Endothelial cell of umbilical vein (primary cell): ENCODE results near the gene ZNF428. TPM values are rescaled to one million over a fixed set of nuclear protein-coding genes. Genes with fewer than 3 reads are reported as not detected.

ENCODE experiments used
- BruUV-seq: library from RNA; stranded (reverse); fragments of 400-500 nt; replicated peaks from 2 replicates; lab custom pipeline; 2021; lab: Mats Ljungman, UMichigan
- CTCF ChIA-PET: fragments of 300-600, 350-600 bp; sonication (Branson Sonifier 250); formaldehyde crosslinking; loops from one replicate; lab custom pipeline; 2021; ENCODE audit warnings: antibody characterized with exemption, inconsistent platforms; lab: Charles Lee
- POLR2A ChIA-PET: fragments of 300-600, 350-600 bp; sonication (Branson Sonifier 250); formaldehyde crosslinking; loops from one replicate; lab custom pipeline; 2021; ENCODE audit warnings: antibody characterized with exemption, inconsistent platforms; lab: Charles Lee
- DNase-seq: peaks from one replicate; pipeline ENCODE4 v3.0.0-alpha.2; 2011; ENCODE audit warnings: low read depth, low spot score
- FAIRE-seq: peaks from 2 replicates; lab custom pipeline; 2011; peaks lifted over from hg19 to GRCh38; lab: Jason Lieb, UNC
- H2AFZ ChIP-seq: 2 replicates; pipeline ENCODE4 v1.6.0; 2012; ENCODE audit warnings: low read depth, low read length, control low read depth, inconsistent platforms
- H3K27ac ChIP-seq: 2 replicates; pipeline ENCODE4 v1.5.1; 2011; ENCODE audit warnings: low read depth, mild to moderate bottlenecking, control low read depth, low read length, moderate library complexity; ENCODE audit not compliant: insufficient read depth
- H3K27me3 ChIP-seq, 2 experiments: 2 replicates each; pipeline versions ENCODE4 v1.6.0 to v1.6.1; 2011; ENCODE audit warnings: low read length in 2 of 2, mixed read lengths in 1 of 2; ENCODE audit not compliant: control insufficient read depth in 2 of 2, insufficient read depth in 2 of 2
- H3K36me3 ChIP-seq, 2 experiments: 2 replicates in 1 of 2; 3 replicates in 1 of 2; pipeline ENCODE4 v1.5.1; 2011; ENCODE audit warnings: low read length in 2 of 2, mild to moderate bottlenecking in 1 of 2, moderate library complexity in 1 of 2; ENCODE audit not compliant: control insufficient read depth in 2 of 2, insufficient read depth in 2 of 2; ENCODE audit errors: extremely low read depth in 1 of 2
- H3K4me1 ChIP-seq: 3 replicates; pipeline ENCODE4 v1.5.1; 2011; ENCODE audit warnings: mild to moderate bottlenecking, low read length; ENCODE audit not compliant: control insufficient read depth, insufficient read depth; ENCODE audit errors: extremely low read depth
- H3K4me2 ChIP-seq: 2 replicates; pipeline ENCODE4 v1.6.1; 2011; ENCODE audit warnings: low read length, control low read depth, mixed read lengths; ENCODE audit not compliant: insufficient read depth
- H3K4me3 ChIP-seq, 3 experiments: fragments of 200-600 bp in 1 of 3; sonication (generic), shearing (Covaris generic) in 1 of 3; replicated peaks in 1 of 3; 2 replicates each; pipeline ENCODE4 v1.5.1; 2011 to 2016; ENCODE audit warnings: control low read depth in 3 of 3, low read length in 3 of 3, mild to moderate bottlenecking in 2 of 3, inconsistent platforms in 1 of 3, low read depth in 1 of 3, moderate library complexity in 1 of 3; ENCODE audit not compliant: insufficient read depth in 1 of 3
- H3K79me2 ChIP-seq: 2 replicates; pipeline ENCODE4 v1.6.0; 2012; ENCODE audit warnings: low read length, inconsistent platforms; ENCODE audit not compliant: control insufficient read depth, insufficient read depth
- H3K9ac ChIP-seq: replicated peaks from 2 replicates; pipeline ENCODE3; 2011; ENCODE audit warnings: low read length, control low read depth; ENCODE audit not compliant: insufficient read depth; ENCODE audit errors: extremely low read depth
- H3K9me1 ChIP-seq: replicated peaks from 3 replicates; pipeline ENCODE4 v1.6.0; 2011; ENCODE audit warnings: mild to moderate bottlenecking, low read length; ENCODE audit not compliant: control insufficient read depth, insufficient read depth; ENCODE audit errors: extremely low read depth
- H3K9me3 ChIP-seq: replicated peaks from 2 replicates; pipeline ENCODE4 v1.5.1; 2012; ENCODE audit warnings: low read length, inconsistent platforms; ENCODE audit not compliant: control insufficient read depth, insufficient read depth
- H4K20me1 ChIP-seq: replicated peaks from 2 replicates; pipeline ENCODE3; 2011; ENCODE audit warnings: mild to moderate bottlenecking, low read length; ENCODE audit not compliant: control insufficient read depth, insufficient read depth; ENCODE audit errors: extremely low read depth
- CTCF ChIP-seq, 2 donors: IDR thresholded peaks; 1 replicate in 1 of 2; 2 replicates in 1 of 2; pipeline ENCODE4 v1.5.1; 2011; ENCODE audit warnings: low read length in 2 of 2, mild to moderate bottlenecking in 2 of 2, moderate library complexity in 2 of 2, control low read depth in 1 of 2, inconsistent platforms in 1 of 2, low read depth in 1 of 2; ENCODE audit not compliant: insufficient read depth in 1 of 2; ENCODE audit errors: extremely low read depth in 1 of 2
- EZH2 ChIP-seq: IDR thresholded peaks from 2 replicates; pipeline ENCODE4 v1.6.1; 2012; ENCODE audit warnings: borderline replicate concordance, low read depth, mild to moderate bottlenecking, moderate library complexity, low read length, inconsistent platforms; ENCODE audit not compliant: severe bottlenecking
- FOS ChIP-seq: IDR thresholded peaks from 2 replicates; pipeline ENCODE4 v1.6.1; 2011; ENCODE audit warnings: mild to moderate bottlenecking, low read length, moderate library complexity, borderline replicate concordance; ENCODE audit not compliant: insufficient read depth
- GATA2 ChIP-seq: IDR thresholded peaks from 2 replicates; pipeline ENCODE4 v1.7.0; 2011; ENCODE audit warnings: low read depth, mild to moderate bottlenecking, moderate library complexity, mixed read lengths, low read length; ENCODE audit not compliant: insufficient read length, insufficient read depth
- JUN ChIP-seq: IDR thresholded peaks from 2 replicates; pipeline ENCODE4 v1.6.1; 2011; ENCODE audit warnings: borderline replicate concordance, low read depth; ENCODE audit not compliant: insufficient read length, insufficient read depth
- MAX ChIP-seq: IDR thresholded peaks from 2 replicates; pipeline ENCODE4 v1.6.1; 2011; ENCODE audit not compliant: insufficient read depth, insufficient read length
- MYC ChIP-seq: IDR thresholded peaks from one replicate; pipeline ENCODE4 v1.6.1; 2011; ENCODE audit warnings: mild to moderate bottlenecking, low read depth, low read length
- POLR2A ChIP-seq: IDR thresholded peaks from 2 replicates; pipeline ENCODE4 v1.6.1; 2012; ENCODE audit warnings: low read depth, mild to moderate bottlenecking, control low read depth, low read length
- POLR2AphosphoS5 ChIP-seq: IDR thresholded peaks from 2 replicates; pipeline ENCODE4 v1.6.1; 2012; ENCODE audit warnings: low read depth, mild to moderate bottlenecking, control low read depth, low read length, moderate library complexity; ENCODE audit not compliant: insufficient read depth
- dilution Hi-C: fragments of 300-500 bp; cut with MboI; formaldehyde crosslinking; loops from one replicate; pipeline ENCODE4 v1.15.0; 2019; ENCODE audit warnings: low sequenced_read_pairs; ENCODE audit not compliant: extremely low pct_ligation_motif_present
- intact Hi-C: fragments of 100-400 bp; cut with micrococcal nuclease; formaldehyde crosslinking; loops from one replicate; pipeline ENCODE4 v1.10.0; 2022
- polyA plus RNA-seq, 4 experiments: library from polyadenylated mRNA; depleted of rRNA in 3 of 4; stranded (reverse) in 3 of 4; unstranded in 1 of 4; fragments of >200 nt; gene quantifications; 2 replicates each; pipeline versions ENCODE4 v1.2.1 to v1.2.3, GENCODE V29; 2011 to 2012; ENCODE audit warnings: missing spikeins in 1 of 4
- total RNA-seq: library from RNA; stranded (reverse); gene quantifications from 2 replicates; pipeline ENCODE4 v1.2.3, GENCODE V29; 2021

Gene ZNF428
- total and polyA plus RNA-seq, 2 donors (not counting 3 experiments of a cell fraction or from before 2014, with no cell fraction given) = 29.2 to 56.2 TPM

- Histone ChIP-seq H3K27ac (no peak overlapping the region), H3K79me2 (peaks cover 12% of the 10 kb centered on the region), H3K9ac (no peak overlapping the region), H3K4me3 (no peak overlapping the region), H3K4me1 (peaks cover 5% of the 10 kb centered on the region), H2AFZ (no peak overlapping the region), H3K9me3 (no peaks in the 10 kb centered on the region), H4K20me1 (no peaks in the 10 kb centered on the region), H3K9me1 (no peaks in the 10 kb centered on the region), H3K4me2 (no peak overlapping the region), H3K36me3 (peaks cover 9 to 27% of the 10 kb centered on the region in 2 experiments), H3K27me3 (no peaks in the 10 kb centered on the region)
- intact Hi-C loops (no loop called here), dilution Hi-C loops (no loop called here)
- no peak for TF ChIP-seq GATA2
- TF ChIP-seq JUN = no peak
- TF ChIP-seq POLR2AphosphoS5 = no peak
- no peak for TF ChIP-seq MYC
- no peak for TF ChIP-seq MAX
- no peak for TF ChIP-seq POLR2A
- TF ChIP-seq FOS = no peak
- TF ChIP-seq EZH2 = no peak
- no peak for TF ChIP-seq CTCF (IDR thresholded peaks at IDR 0.05; ENCODE audit: extremely low read depth in 1 of 2, insufficient read depth in 1 of 2, low read depth in 1 of 2, low read length in 2 of 2)
- FAIRE-seq (no peak), DNase-seq (no peak)
- CTCF ChIA-PET = interaction anchor here (1.6 kb wide), 1 partner anchor 35 kb away, joined by 8 read pairs; no protein-coding TSS in a partner anchor
- BruUV-seq = no TSS peak
- POLR2A ChIA-PET = interaction anchor here (0.6 kb wide), 1 partner anchor 27 kb away, joined by 4 read pairs; no protein-coding TSS in a partner anchor
These were observed 29.8 kb downstream of the ZNF428 start for GRCh38 chr19:43589678-43590077.
